Upper lobe of left lung (tissue), 6 donors: ENCODE results near the gene OR5D14. TPM values are rescaled to one million over a fixed set of nuclear protein-coding genes. Genes with fewer than 3 reads are reported as not detected.

Experiments
- ATAC-seq, 2 donors: fragments of 200-7000 bp; cut with Tn5 transposase; one replicate each; pipeline ENCODE4 v1.9.1; 2022; ENCODE audit warnings: mild to moderate bottlenecking in 2 of 2, moderate library complexity in 2 of 2; ENCODE audit not compliant: low FRiP score in 2 of 2
- DNase-seq, 2 donors: peaks; one replicate each; pipeline ENCODE4 v3.0.0-alpha.2; 2019 to 2020
- H3K27ac ChIP-seq, 4 donors: fragments of 200-600 bp; sonication (generic); one replicate each; pipeline ENCODE4 v1.5.1; 2016 to 2019
- H3K27me3 ChIP-seq, 4 donors: fragments of 200-600 bp; sonication (generic); one replicate each; pipeline ENCODE4 v1.5.1; 2017 to 2019
- H3K36me3 ChIP-seq, 4 donors: fragments of 200-600 bp; sonication (generic); one replicate each; pipeline ENCODE4 v1.5.1; 2016 to 2019
- H3K4me1 ChIP-seq, 4 donors: fragments of 200-600 bp; sonication (generic); one replicate each; pipeline ENCODE4 v1.5.1; 2018 to 2019
- H3K4me3 ChIP-seq, 4 donors: fragments of 200-600 bp; sonication (generic); one replicate each; pipeline ENCODE4 v1.5.1; 2017 to 2019; ENCODE audit warnings: mild to moderate bottlenecking in 2 of 4, moderate library complexity in 1 of 4
- H3K9me3 ChIP-seq, 4 donors: fragments of 200-600 bp; sonication (generic); one replicate each; pipeline ENCODE4 v1.5.1; 2018 to 2019
- CTCF ChIP-seq, 6 experiments: fragments of 450-650 bp in 4 of 6; fragments of 200-600 bp in 2 of 6; sonication (generic) in 2 of 6; IDR thresholded peaks; one replicate each; pipeline ENCODE4 v1.5.1; 2016 to 2019; ENCODE audit warnings: antibody characterized with exemption in 6 of 6
- EP300 ChIP-seq, 4 donors: sonication (generic); formaldehyde crosslinking; IDR thresholded peaks; one replicate each; pipeline ENCODE4 v1.5.1; 2017; ENCODE audit warnings: antibody characterized with exemption in 4 of 4, control low read depth in 2 of 4
- POLR2A ChIP-seq, 4 donors: fragments of 450-650 bp; IDR thresholded peaks; one replicate each; pipeline ENCODE4 v1.5.1; 2016 to 2017; ENCODE audit warnings: antibody characterized with exemption in 4 of 4, mild to moderate bottlenecking in 2 of 4
- POLR2AphosphoS5 ChIP-seq, 2 donors: sonication (generic); formaldehyde crosslinking; IDR thresholded peaks; one replicate each; pipeline ENCODE4 v1.5.1; 2017; ENCODE audit warnings: antibody characterized with exemption in 2 of 2
- WGBS, 2 donors: methylation state at CpG; one replicate each; pipeline ENCODE4 v1.1.5; 2017 to 2018; 5-methylcytosine and 5-hydroxymethylcytosine counted together
- total RNA-seq, 6 donors: library from RNA; depleted of rRNA in 4 of 6; stranded (reverse); fragments of >200 nt in 4 of 6; gene quantifications; one replicate each; pipeline versions ENCODE4 v1.1.0 to v1.2.1, GENCODE V29; 2016 to 2021
- donor health status: DM: no; HTN: no; CAD: no; lungs with moderate emphysema.
- donor health status: DM: no; HTN: yes; CAD: no; lungs with severe emphysema.

Gene OR5D14
- total RNA-seq, 6 donors from 2014 or later = not detected

DNA sequence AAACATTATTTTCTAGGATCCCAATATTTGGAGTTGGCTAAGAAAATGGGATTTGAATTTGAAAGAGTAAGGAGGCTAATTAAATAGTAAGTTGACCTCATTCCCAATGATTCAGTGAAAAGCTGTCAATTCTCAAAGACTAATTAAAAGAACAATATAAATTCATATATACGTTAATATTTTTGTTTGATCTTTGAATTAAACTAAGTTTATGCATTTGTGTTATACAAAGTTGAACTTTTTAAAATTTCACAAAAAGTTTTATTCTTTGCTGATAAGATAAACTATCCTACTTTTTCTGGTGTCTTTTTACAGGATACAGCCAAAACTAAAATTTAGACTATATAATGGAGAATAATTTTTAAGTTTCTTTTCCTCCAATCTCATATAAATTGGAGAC lies 15.7 kb downstream of the OR5D14 start, which contains the start of gene OR5L1:
OR5L1 (plus strand) TSS at position 301 of the 400 bp plus-strand sequence. CDS start 100 bp downstream, outside the sequence.
- TF ChIP-seq POLR2AphosphoS5 (IDR thresholded peaks at IDR 0.05) (no peak), EP300 (IDR thresholded peaks at IDR 0.05) (no peak), POLR2A (IDR thresholded peaks at IDR 0.05) (no peak), CTCF (IDR thresholded peaks at IDR 0.05) (no peak)

DNA sequence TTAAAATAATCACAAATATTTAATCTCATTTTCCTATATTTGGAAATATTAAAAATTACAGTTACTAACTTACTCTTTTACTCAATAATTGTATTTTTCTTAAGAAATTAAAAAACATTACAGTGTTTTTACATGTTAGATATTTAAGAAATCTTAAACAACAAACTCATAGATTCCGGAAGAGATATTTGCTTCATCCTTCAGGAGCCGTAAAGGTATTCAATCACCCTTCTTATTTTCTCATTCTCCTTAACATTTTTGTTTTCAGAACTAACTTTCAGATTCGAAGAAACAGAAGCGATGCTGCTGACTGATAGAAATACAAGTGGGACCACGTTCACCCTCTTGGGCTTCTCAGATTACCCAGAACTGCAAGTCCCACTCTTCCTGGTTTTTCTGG lies 24.0 kb downstream of the OR5D14 start, which contains the start of gene OR5D18:
OR5D18 (plus strand) TSS at position 301 of the 400 bp plus-strand sequence; CDS start at position 301, 0 bp downstream.
- Histone ChIP-seq H3K27ac (no peak within 1 kb of the TSS), H3K4me3 (no peak within 1 kb of the TSS), H3K36me3 (no peaks in the 10 kb centered on the region), H3K4me1 (no peaks in the 10 kb centered on the region), H3K27me3 (no peaks in the 10 kb centered on the region), H3K9me3 (no peaks in the 10 kb centered on the region)
- no peak for ATAC-seq
- 80 to 86% methylated on average over 5 of the region's 5 CpGs for WGBS, 2 donors
- DNase-seq = no peak
- no peak for TF ChIP-seq CTCF (IDR thresholded peaks at IDR 0.05)
- TF ChIP-seq POLR2AphosphoS5 (IDR thresholded peaks at IDR 0.05) = no peak
- no peak for TF ChIP-seq EP300 (IDR thresholded peaks at IDR 0.05)
- TF ChIP-seq POLR2A (IDR thresholded peaks at IDR 0.05) = no peak

More for the DNA sequence above, 15.7 kb downstream of the OR5D14 start, which contains the start of gene OR5L1:
- Histone ChIP-seq H3K4me3 (no peak within 1 kb of the TSS), H3K9me3 (peaks cover 0 to 11% (median 0%) of the 10 kb centered on the region in 4 donors), H3K36me3 (no peaks in the 10 kb centered on the region), H3K27ac (no peak within 1 kb of the TSS), H3K27me3 (no peaks in the 10 kb centered on the region), H3K4me1 (no peaks in the 10 kb centered on the region)
- DNase-seq = no peak
- no peak for ATAC-seq
- 90 to 97% methylated on average over 1 of the region's 1 CpG for WGBS, 2 donors

DNA sequence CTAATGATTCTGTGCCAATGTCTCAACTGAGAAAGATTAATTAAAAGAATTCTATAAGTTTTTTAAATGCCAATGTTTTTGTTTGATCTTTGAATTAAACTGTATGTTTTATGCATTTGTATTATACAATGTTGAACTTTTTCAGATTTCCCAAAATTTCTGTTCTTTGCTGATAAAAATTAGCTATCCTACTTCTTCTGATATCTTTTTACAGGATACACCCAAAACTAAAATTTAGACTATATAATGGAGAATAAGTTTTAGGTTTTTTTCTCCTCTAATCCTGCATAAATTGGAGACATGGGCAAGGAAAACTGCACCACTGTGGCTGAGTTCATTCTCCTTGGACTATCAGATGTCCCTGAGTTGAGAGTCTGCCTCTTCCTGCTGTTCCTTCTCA lies 31.6 kb downstream of the OR5D14 start, which contains the start of gene OR5L2:
OR5L2 (plus strand) TSS at position 301 of the 400 bp plus-strand sequence; CDS start at position 301, 0 bp downstream.
- Histone ChIP-seq H3K27me3 (no peaks in the 10 kb centered on the region), H3K4me3 (no peak within 1 kb of the TSS), H3K36me3 (no peaks in the 10 kb centered on the region), H3K4me1 (no peaks in the 10 kb centered on the region), H3K9me3 (no peaks in the 10 kb centered on the region), H3K27ac (no peak within 1 kb of the TSS)
- no peak for ATAC-seq
- DNase-seq = no peak
- TF ChIP-seq POLR2AphosphoS5 (IDR thresholded peaks at IDR 0.05) (no peak), EP300 (IDR thresholded peaks at IDR 0.05) (no peak), POLR2A (IDR thresholded peaks at IDR 0.05) (no peak), CTCF (IDR thresholded peaks at IDR 0.05) (no peak)

DNA sequence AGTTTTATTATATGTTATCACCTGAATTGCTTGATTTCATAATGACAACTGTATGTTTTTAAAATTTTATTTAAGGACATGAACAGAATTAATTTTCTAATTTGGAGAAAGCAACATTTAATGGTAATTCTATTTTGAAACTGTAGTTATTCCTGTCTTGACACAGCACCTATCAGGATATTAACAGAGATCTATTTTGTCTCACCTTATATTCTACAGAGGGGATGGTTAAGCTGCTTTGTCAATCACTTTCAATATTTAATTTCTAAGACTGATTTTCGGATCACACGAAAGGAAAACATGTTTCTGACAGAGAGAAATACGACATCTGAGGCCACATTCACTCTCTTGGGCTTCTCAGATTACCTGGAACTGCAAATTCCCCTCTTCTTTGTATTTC lies 43.1 kb downstream of the OR5D14 start, which contains the start of gene OR5D16:
OR5D16 (plus strand) TSS at position 301 of the 400 bp plus-strand sequence; CDS start at position 301, 0 bp downstream.
- Histone ChIP-seq H3K27ac (no peak within 1 kb of the TSS), H3K27me3 (no peaks in the 10 kb centered on the region), H3K4me3 (no peak within 1 kb of the TSS), H3K9me3 (no peaks in the 10 kb centered on the region), H3K4me1 (no peaks in the 10 kb centered on the region), H3K36me3 (no peaks in the 10 kb centered on the region)
- 29 to 40% methylated on average over 3 of the region's 3 CpGs for WGBS, 2 donors
- TF ChIP-seq CTCF (IDR thresholded peaks at IDR 0.05) (no peak), EP300 (IDR thresholded peaks at IDR 0.05) (no peak), POLR2AphosphoS5 (IDR thresholded peaks at IDR 0.05) (no peak), POLR2A (IDR thresholded peaks at IDR 0.05) (no peak)
- ATAC-seq = no peak
- DNase-seq = no peak

Other genes starting within 250 kb of the OR5D14 start
- not detected for gene OR4C15, start 241.1 kb upstream of the OR5D14 start, total RNA-seq
- gene OR4C16, start 223.4 kb upstream of the OR5D14 start, total RNA-seq = not detected
- gene OR4C11, start 187.9 kb upstream of the OR5D14 start, total RNA-seq = not detected
- not detected for gene OR4P4, start 160.4 kb upstream of the OR5D14 start, total RNA-seq
- gene OR4S2, start 147.2 kb upstream of the OR5D14 start, total RNA-seq = not detected
- gene OR4C6, start 133.4 kb upstream of the OR5D14 start, total RNA-seq = not detected
- gene OR5D13, start 22.1 kb upstream of the OR5D14 start, total RNA-seq = not detected
- gene OR5L1, start 15.8 kb downstream of the OR5D14 start, total RNA-seq = not detected
- not detected for gene OR5D18, start 24.1 kb downstream of the OR5D14 start, total RNA-seq
- gene OR5L2, start 31.7 kb downstream of the OR5D14 start, total RNA-seq = not detected
- not detected for gene OR5D16, start 43.2 kb downstream of the OR5D14 start, total RNA-seq
- not detected for gene TRIM51, start 87.7 kb downstream of the OR5D14 start, total RNA-seq
- gene OR5W2, start 119.0 kb downstream of the OR5D14 start, total RNA-seq = not detected
- gene OR5I1, start 140.8 kb downstream of the OR5D14 start, total RNA-seq = not detected
- gene OR10AG1, start 174.4 kb downstream of the OR5D14 start, total RNA-seq = not detected
- gene OR5F1, start 199.1 kb downstream of the OR5D14 start, total RNA-seq = not detected
- gene OR5AS1, start 232.1 kb downstream of the OR5D14 start, total RNA-seq = not detected